Glomerular endothelial cell (primary cell): ENCODE measurements around the gene SPCS3. TPM values are rescaled to one million over a fixed set of nuclear protein-coding genes. Genes with fewer than 3 reads are reported as not detected.
"Not testable (repeated sequence)": the region's sequence is repeated elsewhere in the genome, so short reads cannot be mapped to it uniquely, and the experiment has no call there.

Experiments
- DNase-seq: peaks from one replicate; pipeline ENCODE4 v3.0.0-alpha.2; 2011; ENCODE audit warnings: low read depth, low spot score; ENCODE audit errors: extremely low read depth
- total RNA-seq: library from RNA; depleted of rRNA; stranded (reverse); fragments of >200 nt; gene quantifications from 2 replicates; pipeline ENCODE4 v1.2.3, GENCODE V29; 2015

The SPCS3 gene
- 78.4 and 84.8 TPM in 2 replicates for total RNA-seq

DNA sequence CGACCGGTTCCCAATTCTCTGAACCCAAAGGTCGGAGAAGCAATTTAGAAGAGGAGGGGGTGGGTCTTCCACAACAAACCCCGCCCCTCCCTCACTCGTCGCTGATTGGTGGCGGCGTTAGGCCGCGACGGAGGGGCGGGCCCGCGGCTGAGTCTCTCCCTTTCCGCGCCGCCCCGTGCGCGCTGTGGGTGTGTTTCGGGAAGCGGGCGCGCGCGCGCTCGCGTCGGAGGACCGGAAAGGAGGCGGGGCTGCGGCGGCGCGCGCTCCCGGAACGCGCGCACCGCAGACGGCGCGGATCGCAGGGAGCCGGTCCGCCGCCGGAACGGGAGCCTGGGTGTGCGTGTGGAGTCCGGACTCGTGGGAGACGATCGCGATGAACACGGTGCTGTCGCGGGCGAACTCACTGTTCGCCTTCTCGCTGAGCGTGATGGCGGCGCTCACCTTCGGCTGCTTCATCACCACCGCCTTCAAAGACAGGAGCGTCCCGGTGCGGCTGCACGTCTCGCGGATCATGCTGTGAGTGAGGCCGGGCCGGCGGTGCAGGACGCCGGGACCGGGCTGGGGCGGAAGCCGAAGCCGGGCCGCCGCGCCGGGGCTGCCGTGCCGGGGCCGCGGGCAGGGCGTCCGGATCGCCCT, at the start of gene SPCS3:
Gene SPCS3, plus strand, starts transcription at position 263 of the 636 bp plus-strand sequence. Its CDS starts 111 bp downstream, at position 374.
- DNase-seq, result no peak

DNA sequence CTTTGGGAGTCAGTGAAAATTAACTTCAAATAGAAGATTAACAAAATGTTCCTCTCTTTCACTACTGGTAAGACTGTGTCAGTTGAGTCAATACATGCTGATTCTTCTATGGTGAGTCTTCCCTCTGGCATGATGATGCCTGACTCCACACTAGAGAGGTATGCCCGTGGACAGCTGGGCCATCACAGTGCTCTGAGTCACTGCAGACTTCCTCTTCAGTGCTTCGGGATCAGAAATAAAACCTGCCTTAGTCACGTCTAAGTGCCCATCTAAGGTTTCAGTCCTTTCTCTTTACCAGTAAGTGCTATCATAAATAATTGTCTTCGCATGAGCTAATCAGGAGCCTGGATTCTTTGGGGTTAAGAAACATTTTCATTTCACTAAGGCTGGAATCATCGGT, 49.1 kb upstream of the SPCS3 start:
- DNase-seq, result peak; percentile 16

DNA sequence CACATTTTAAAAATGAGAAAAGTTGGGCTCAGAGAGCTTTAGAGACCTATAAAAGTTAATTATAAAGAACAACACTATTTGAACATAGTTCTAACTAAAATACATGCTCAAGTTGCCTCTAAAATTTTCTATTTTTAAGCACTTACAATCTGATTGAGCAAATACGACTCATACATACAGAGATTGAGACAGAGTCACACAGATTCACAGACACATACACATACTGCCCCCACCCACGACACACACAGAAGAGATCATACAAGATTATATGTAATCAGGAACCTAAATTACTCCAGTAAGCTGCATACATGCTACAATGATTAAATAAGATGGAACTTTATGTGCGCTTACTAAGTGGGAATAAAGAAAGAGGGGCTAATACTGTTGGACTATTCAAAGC, 48.0 kb upstream of the SPCS3 start:
- no peak for DNase-seq

DNA sequence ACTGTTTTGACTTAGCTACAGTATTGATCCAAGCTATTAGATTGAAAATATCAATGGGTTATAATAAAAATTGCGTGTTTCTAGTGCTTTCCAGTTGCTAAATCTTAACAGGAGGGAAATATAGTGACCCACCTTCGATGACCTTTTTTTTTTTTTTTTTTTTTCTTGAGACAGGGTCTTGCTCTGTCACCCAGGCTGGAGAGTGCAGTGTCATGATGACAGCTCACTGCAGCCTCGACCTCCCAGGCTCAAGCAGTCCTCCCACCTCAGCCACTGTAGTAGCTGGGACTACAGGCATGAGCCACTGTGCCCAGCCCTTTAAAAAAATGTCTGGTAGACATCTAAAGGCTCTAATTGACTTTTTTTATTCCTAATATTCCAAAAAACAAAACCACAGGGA, 47.0 kb upstream of the SPCS3 start:
- DNase-seq, result no peak

DNA sequence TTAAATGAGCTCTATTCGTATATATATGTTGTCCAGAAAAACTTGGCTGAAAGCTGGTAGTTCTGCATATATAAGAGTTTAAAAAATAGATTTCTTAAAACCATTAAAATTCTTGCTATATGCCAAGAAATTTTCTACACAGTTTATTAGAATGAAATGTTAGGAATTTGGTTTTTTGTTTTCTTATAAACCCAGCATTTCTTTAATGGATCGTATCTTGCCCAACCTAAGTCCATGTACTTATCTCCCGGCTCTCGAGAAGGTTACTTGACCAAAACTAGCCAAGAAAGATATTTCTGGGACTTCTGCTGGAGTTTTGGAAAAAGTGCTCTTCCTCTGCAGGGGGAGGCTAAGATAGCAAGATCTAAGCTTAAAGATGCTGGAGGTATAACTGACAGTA, 46.0 kb upstream of the SPCS3 start:
- DNase-seq, result no peak

- DNase-seq, result no peak
Observed at GRCh38 chr4:176274441-176274840, 45.3 kb upstream of the SPCS3 start.

DNA sequence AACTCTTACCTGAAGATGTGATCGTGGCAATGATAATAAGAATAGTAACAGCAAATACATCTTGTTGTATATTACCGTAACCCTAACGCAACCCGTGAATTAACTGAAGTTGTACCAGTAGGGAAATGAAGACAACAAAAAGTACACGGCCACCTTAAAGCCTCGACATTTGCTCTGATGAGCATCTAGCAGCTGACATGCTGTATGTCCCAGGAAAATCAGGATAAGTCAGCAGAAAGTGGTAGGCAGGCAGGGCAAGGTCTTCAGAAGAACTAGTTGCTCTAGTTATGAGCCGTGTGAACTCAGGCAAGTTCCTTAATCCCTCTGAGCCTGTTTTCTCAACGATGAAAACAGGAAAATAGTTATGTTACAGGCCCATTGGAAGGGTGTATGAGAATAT, 43.1 kb upstream of the SPCS3 start:
- DNase-seq, result no peak

DNA sequence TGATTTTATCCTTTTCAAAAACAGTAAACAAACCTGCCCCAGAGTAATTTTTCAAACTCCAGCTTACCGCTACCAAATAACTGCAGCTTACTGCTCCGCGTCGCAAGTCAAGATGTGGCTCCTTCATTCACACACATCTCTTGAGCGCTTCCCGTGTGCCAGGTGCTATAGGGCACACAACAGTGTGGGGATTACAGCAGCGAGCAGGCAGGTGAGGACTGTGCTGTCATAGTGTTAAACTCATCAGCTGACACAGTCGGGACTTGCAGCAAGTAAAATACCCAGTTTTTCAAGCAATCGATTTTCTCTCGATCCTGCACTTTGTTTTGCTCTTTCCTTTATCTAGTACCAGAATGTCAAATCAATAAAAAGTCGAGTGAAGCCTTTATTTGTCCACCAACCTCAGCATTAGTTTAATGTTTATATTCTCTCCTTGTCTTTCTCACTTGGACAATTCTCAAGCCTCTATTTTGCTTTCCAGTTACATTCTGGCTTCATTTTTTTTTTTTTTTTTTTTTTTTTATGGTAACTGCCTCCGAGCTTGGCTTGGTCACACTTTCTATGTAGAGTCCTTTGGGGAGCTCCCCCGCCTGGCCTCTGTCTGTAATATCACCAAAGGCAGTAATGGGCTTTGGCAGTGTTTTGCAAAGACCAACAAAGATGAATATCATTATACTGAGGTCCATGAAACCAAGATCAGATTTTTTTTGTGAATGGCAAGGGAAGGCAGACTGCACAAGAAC, 42.4 kb upstream of the SPCS3 start:
- DNase-seq, result peak; percentile 18

DNA sequence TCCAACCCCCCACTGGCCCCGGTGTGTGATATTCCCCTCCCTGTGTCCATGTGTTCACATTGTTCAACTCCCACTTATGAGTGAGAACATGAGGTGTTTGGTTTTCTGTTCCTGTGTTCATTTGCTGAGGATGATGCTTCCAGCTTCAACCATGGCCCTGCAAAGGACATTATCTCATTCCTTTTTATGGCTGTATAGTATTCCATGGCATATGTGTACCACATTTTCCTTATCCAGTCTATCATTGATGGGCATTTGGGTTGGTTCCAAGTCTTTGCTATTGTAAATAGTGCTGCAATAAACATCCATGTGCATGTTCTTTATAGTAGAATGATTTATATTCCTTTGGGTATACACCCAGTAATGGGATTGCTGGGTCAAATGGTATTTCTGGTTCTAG, 40.2 kb upstream of the SPCS3 start:
- DNase-seq, result not testable (repeated sequence)

- DNase-seq, result no peak
Observed at GRCh38 chr4:176286728-176287127, 33.0 kb upstream of the SPCS3 start.

GRCh38 chr4:176287546-176287945, 32.2 kb upstream of the SPCS3 start:
- no peak for DNase-seq

GRCh38 chr4:176288020-176288419, 31.7 kb upstream of the SPCS3 start:
- no peak for DNase-seq

DNA sequence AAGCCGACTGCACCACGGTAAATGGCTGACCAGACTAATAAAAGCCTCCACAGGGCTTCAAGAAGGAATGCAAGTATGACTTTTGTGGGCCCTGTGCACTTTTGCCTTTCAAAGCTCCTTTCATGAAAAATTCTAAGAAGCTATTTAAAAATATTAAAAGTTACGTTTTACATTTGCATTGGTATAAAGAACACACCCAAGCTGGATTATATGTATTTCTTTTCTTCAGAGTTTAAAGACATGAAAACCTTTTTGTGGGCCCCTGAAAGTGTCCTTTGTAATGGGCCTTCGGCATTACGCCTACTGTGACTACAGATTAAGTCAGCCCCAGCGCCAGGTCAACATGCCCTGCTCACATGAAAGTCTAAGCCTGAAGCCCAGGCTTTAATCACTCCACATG, 30.2 kb upstream of the SPCS3 start:
- DNase-seq, result no peak

GRCh38 chr4:176290520-176290919, 29.2 kb upstream of the SPCS3 start:
- no peak for DNase-seq

DNA sequence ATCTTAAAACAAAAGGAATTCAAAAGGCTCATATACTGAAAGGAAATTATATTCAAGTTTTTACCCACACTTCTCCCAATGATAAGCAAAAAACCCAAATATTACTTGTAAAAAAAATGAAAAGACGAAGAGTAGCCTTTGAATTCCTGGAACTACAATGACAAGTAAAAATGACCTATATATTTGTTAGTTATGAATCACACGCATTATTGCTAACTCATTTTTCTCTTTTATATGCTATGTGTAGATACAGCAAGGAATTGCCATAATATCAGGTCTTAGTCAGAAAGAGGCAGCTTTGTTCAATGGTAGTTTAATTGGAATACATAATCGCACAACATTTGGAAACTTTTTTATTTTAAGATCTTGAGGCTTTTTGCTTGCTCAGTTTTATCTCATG, 28.0 kb upstream of the SPCS3 start:
- DNase-seq, result no peak

GRCh38 chr4:176292920-176293319, 26.8 kb upstream of the SPCS3 start:
- no peak for DNase-seq

GRCh38 chr4:176293660-176294059, 26.1 kb upstream of the SPCS3 start:
- no peak for DNase-seq

GRCh38 chr4:176295907-176296306, 23.9 kb upstream of the SPCS3 start:
- not testable (repeated sequence) for DNase-seq

- no peak for DNase-seq
Observed at GRCh38 chr4:176298664-176299063, 21.1 kb upstream of the SPCS3 start.

- DNase-seq, result no peak
Observed at GRCh38 chr4:176300036-176300435, 19.7 kb upstream of the SPCS3 start.

DNA sequence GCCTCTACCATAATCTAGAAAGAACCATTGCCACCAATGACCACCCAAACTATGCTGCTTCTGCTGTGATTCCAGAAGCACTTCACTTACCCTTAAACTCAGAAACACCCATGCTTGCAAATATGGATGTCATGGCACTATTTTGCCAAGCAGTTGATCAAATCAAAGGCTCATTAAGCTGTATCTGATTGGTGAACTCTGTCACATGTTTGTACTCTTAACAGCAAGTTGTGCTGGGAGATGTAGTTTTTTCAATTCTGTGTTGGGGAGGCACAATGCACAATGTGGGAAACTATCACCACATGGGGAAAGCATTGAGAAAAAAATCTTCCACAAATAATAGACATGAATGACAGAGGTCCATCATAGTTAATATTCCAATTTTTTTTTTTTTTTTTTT, 19.2 kb upstream of the SPCS3 start:
- DNase-seq, result no peak
